ENCODE measurements around the gene TPP1. TPM values are rescaled to one million over a fixed set of nuclear protein-coding genes. Genes with fewer than 3 reads are reported as not detected.

TPP1 gene
- total RNA-seq, 6 donors from 2014 or later: 71.6 to 240 (median 145) TPM

DNA sequence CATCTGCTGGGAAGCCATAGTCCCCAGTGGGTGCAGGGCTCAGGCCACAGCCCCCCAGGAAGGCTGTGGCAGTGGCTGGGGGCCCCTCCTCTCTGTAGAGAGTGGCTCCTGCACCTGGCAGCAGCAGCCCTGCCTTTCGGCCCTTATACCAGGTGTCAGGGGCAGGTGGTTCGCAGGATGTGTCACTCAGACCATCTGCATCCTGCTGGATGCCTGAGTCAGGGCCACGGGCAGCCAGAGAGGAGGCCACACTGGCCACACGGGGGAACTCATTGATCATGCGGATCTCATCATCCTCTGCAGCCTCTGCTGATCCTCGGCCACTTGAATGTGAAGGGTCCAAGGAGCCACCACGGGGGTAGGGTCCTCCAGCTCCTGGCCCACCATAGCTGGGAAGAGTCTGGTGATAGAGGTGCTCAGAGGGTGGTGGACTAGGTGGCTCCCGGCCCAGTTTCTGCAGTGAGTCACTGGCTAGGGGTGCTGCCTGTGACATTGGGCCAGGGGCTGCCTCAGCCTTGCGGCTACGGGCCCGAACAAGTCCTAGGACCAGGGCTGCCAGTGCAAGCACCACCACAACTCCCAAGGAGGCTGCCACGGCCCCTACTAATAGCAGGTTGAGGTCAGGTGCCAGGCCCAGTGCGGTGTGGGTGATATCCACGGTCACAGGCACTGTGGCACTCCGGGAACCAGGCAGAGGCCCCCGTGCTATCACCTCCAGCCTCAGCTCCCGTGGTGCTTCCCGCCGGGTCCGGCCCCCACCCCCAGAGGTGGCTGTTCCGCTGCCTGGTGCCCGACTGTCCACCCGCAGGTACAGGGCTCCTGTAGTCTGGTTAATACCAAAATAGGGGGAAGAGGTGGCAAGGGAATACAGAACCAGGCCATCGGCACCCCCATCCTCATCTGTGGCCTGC lies 3.3 kb upstream of the TPP1 start:
- DNase-seq (peak; percentile 17 to 73), ATAC-seq (ENCODE audit: low FRiP score in 2 of 2) (no peak)
- Histone ChIP-seq H3K36me3 (peaks cover 0 to 44% (median 21%) of the 10 kb centered on the region in 4 donors), H3K4me1 (peaks cover 14 to 21% (median 19%) of the 10 kb centered on the region in 4 donors), H3K27me3 (no peaks in the 10 kb centered on the region), H3K9me3 (no peaks in the 10 kb centered on the region), H3K27ac (no peak overlapping the region), H3K4me3 (no peak overlapping the region)
- TF ChIP-seq EP300 (IDR thresholded peaks at IDR 0.05) (no peak), POLR2AphosphoS5 (IDR thresholded peaks at IDR 0.05) (no peak), POLR2A (IDR thresholded peaks at IDR 0.05) (no peak)
- TF ChIP-seq, protein P1, sequence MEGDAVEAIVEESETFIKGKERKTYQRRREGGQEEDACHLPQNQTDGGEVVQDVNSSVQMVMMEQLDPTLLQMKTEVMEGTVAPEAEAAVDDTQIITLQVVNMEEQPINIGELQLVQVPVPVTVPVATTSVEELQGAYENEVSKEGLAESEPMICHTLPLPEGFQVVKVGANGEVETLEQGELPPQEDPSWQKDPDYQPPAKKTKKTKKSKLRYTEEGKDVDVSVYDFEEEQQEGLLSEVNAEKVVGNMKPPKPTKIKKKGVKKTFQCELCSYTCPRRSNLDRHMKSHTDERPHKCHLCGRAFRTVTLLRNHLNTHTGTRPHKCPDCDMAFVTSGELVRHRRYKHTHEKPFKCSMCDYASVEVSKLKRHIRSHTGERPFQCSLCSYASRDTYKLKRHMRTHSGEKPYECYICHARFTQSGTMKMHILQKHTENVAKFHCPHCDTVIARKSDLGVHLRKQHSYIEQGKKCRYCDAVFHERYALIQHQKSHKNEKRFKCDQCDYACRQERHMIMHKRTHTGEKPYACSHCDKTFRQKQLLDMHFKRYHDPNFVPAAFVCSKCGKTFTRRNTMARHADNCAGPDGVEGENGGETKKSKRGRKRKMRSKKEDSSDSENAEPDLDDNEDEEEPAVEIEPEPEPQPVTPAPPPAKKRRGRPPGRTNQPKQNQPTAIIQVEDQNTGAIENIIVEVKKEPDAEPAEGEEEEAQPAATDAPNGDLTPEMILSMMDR (IDR thresholded peaks at IDR 0.05): no peak
- 92% methylated on average over 20 of the region's 24 CpGs; no CpG with 5 or more reads in 1 of the 2 donors for WGBS, 2 donors

DNA sequence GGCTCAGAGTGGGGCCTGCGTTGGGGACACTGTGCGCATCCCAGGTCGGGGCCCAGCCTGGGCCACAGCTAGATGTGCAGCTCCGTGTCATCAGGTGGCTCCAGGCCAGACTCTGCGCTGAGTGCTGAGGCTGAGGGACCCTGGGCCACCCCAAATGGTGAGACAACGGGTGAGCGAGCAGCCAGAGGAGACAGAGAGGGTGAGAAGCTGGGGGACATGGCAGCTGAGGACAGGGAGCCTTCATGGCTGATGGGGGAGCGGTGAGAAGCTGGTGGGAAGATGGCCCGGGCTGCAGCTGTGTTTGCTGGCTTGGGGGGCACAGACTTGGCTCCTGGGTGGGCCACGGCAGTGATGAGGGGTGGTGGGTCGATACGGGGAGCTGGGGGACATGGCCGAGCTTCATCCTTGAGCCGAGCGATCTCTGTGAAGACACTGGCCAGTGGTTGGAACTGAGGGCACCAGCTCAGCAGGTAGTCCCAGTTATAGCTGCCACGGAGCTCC lies 2.5 kb upstream of the TPP1 start:
- no peak overlapping the region for H3K4me3 ChIP-seq
- no peaks in the 10 kb centered on the region for H3K9me3 ChIP-seq
- no peak for ATAC-seq (ENCODE audit: low FRiP score in 2 of 2)
- peak; percentile 18 to 63 for DNase-seq
- no peaks in the 10 kb centered on the region for H3K27me3 ChIP-seq
- peaks cover 0 to 41% (median 17%) of the 10 kb centered on the region in 4 donors for H3K36me3 ChIP-seq
- 86 to 91% methylated on average over 10 to 13 of the region's 16 CpGs for WGBS, 2 donors
- peaks cover 17 to 28% (median 26%) of the 10 kb centered on the region in 4 donors for H3K4me1 ChIP-seq
- no peak for TF ChIP-seq EP300 (IDR thresholded peaks at IDR 0.05)
- no peak for TF ChIP-seq POLR2AphosphoS5 (IDR thresholded peaks at IDR 0.05)
- TF ChIP-seq POLR2A (IDR thresholded peaks at IDR 0.05): no peak
- TF ChIP-seq, protein P1 (IDR thresholded peaks at IDR 0.05): no peak
- no peak overlapping the region for H3K27ac ChIP-seq

DNA sequence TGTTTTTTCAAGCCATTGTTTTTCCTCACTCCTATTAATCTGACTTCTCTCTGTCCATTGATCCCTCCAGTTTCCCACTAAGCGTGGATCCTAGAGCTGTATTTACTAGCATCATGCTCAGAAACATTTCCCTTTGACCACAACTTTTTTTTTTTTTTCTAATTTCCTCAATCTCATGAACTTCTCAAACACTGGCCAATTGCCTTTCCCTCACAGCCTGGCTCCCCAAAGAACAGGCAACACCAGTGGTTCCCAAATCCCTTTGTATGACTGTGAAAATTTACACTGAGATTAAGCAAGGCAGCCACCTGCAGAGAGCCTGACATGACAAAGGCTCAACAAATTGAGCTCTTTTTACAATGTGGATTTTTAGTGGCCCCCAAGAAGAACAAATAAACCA lies 1.4 kb upstream of the TPP1 start:
- no peak for ATAC-seq (ENCODE audit: low FRiP score in 2 of 2)
- no peak for DNase-seq
- Histone ChIP-seq H3K4me1 (peaks cover 17 to 28% (median 26%) of the 10 kb centered on the region in 4 donors), H3K9me3 (no peaks in the 10 kb centered on the region), H3K36me3 (peaks cover 0 to 40% (median 14%) of the 10 kb centered on the region in 4 donors), H3K27me3 (no peaks in the 10 kb centered on the region), H3K27ac (no peak overlapping the region), H3K4me3 (no peak overlapping the region)
- TF ChIP-seq, protein P1 (IDR thresholded peaks at IDR 0.05): no peak
- no peak for TF ChIP-seq EP300 (IDR thresholded peaks at IDR 0.05)
- no peak for TF ChIP-seq POLR2AphosphoS5 (IDR thresholded peaks at IDR 0.05)
- TF ChIP-seq POLR2A (IDR thresholded peaks at IDR 0.05): no peak
- 72 to 80% methylated on average over 1 of the region's 1 CpG for WGBS, 2 donors

DNA sequence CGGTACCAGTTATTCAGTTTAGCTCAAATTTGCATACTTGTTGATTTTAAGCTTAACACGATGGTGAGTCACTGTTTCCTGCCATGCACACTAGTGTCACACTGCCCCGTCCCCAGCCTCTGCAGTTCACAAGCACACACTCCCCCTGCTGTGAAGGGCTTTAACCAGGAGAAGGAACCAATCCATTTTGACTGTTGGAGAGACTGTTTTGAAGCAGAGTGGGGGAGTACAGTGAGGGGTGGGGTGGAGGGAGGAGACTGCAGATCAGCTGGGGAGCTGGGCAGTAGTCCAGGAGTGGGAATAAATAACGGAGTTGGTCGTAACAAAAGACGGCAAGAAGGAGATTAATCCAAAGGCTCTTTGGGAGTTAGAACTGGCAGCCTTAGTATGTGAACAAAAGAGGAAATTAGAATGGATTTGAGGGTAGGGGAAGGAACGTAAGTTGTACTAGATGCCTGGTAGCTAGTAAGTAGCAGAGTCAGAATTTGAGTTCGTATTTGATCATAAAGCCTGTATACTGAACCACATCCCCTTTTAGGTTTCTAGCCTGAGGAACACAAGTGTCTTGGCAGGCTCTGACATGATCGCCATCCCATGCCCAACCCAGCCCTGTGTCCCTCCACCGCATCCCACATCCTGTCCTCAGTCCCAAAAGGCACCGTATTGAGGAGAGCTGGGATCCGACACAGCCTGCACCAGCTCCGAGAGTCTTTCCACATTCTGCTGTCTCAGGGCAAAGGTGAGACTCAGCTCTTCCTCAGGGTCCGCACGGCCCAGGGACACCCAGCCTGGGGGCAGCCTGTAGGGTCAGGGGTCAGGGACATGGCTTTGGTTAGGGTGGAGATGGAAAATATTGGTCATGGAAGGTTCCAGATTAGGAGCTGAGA lies 862 bp downstream of the TPP1 start:
- DNase-seq (peak in 1 of 2 donors; percentile 80), ATAC-seq (ENCODE audit: low FRiP score in 2 of 2) (peak; percentile 35 to 54)
- Histone ChIP-seq H3K27me3 (no peaks in the 10 kb centered on the region), H3K27ac (peak overlapping the region; percentile 88 to 97 (median 94)), H3K4me1 (peaks cover 17 to 32% (median 28%) of the 10 kb centered on the region in 4 donors), H3K36me3 (peaks cover 0 to 31% (median 16%) of the 10 kb centered on the region in 4 donors), H3K9me3 (no peaks in the 10 kb centered on the region), H3K4me3 (peak overlapping the region; percentile 68 to 88 (median 78))
- 9 to 12% methylated on average over 13 to 15 of the region's 15 CpGs for WGBS, 2 donors
- TF ChIP-seq POLR2AphosphoS5 (IDR thresholded peaks at IDR 0.05) (peak; percentile 38 to 81), POLR2A (IDR thresholded peaks at IDR 0.05) (peak in 1 of 4 donors; percentile 53), EP300 (IDR thresholded peaks at IDR 0.05) (no peak)
- TF ChIP-seq, protein P1 (IDR thresholded peaks at IDR 0.05): no peak

Data from upper lobe of left lung (tissue), 6 donors.